ENCODE measurements around the gene HOXD4. TPM values are rescaled to one million over a fixed set of nuclear protein-coding genes. Genes with fewer than 3 reads are reported as not detected.
A peak's percentile ranks its signal among the peaks of the same experiment; 100 is the strongest.

Gene HOXD4
- total RNA-seq, 1 donor from 2014 or later: not detected

- ATAC-seq: no peak
- no peak for DNase-seq (ENCODE audit: low spot score)
These were observed 38.7 kb upstream of the HOXD4 start for GRCh38 chr2:176112375-176113302.

DNA sequence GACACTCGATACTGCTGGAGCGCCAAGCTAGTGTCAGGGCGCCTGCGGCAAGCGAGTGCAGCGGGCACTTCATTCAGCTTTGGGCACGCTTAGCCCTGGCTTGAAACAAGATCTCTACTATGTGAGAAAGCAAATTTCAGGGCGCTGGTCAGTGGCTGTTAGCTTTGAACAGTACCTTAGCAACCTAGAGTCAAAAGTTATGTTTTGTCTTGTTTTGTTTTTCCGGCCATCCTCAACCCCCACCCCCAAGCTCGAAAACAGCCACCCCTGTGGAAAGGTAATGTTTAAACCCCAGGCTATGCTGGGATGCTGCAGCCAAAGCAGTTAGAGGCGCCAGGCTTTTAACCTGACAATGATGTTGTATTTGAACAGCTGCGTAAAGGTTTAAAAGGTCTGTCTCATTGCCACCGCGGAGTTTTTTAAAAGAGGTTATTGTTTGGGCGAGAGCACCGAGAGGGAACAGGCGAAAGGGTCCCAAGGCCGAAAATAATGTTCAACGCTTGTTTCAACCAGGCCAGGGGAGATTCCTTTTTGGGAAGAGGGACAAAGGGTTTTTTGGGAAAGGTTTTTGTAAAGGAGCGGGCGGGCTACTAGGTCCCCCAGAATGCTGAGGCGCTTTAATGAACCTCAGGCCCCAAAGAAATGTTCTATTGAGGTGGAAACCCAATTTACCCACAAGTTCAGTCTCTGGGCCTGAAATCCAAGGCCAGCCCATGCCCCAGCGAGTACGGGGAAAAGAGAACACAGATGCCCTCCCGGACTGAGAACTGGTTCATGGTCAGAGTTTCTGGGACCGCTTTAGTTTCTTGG, 37.0 kb upstream of the HOXD4 start:
- DNase-seq (ENCODE audit: low spot score) (no peak), ATAC-seq (no peak)

GRCh38 chr2:176114930-176115625, 36.3 kb upstream of the HOXD4 start:
- DNase-seq (ENCODE audit: low spot score) (no peak), ATAC-seq (no peak)

- ATAC-seq: peak; percentile 24
- DNase-seq (ENCODE audit: low spot score): no peak
These were observed 35.2 kb upstream of the HOXD4 start, which contains the start of gene HOXD10 for GRCh38 chr2:176115883-176116813. TSS of gene HOXD10 (plus strand) at chr2:176116778. CDS start at chr2:176116834, 56 bp downstream.

GRCh38 chr2:176117162-176117822, 34.1 kb upstream of the HOXD4 start:
- ATAC-seq (no peak), DNase-seq (ENCODE audit: low spot score) (no peak)

- DNase-seq (ENCODE audit: low spot score): no peak
- no peak for ATAC-seq
These were observed 33.5 kb upstream of the HOXD4 start for GRCh38 chr2:176117823-176118371.

- no peak for ATAC-seq
- DNase-seq (ENCODE audit: low spot score): no peak
These were observed 32.6 kb upstream of the HOXD4 start for GRCh38 chr2:176118601-176119339.

DNA sequence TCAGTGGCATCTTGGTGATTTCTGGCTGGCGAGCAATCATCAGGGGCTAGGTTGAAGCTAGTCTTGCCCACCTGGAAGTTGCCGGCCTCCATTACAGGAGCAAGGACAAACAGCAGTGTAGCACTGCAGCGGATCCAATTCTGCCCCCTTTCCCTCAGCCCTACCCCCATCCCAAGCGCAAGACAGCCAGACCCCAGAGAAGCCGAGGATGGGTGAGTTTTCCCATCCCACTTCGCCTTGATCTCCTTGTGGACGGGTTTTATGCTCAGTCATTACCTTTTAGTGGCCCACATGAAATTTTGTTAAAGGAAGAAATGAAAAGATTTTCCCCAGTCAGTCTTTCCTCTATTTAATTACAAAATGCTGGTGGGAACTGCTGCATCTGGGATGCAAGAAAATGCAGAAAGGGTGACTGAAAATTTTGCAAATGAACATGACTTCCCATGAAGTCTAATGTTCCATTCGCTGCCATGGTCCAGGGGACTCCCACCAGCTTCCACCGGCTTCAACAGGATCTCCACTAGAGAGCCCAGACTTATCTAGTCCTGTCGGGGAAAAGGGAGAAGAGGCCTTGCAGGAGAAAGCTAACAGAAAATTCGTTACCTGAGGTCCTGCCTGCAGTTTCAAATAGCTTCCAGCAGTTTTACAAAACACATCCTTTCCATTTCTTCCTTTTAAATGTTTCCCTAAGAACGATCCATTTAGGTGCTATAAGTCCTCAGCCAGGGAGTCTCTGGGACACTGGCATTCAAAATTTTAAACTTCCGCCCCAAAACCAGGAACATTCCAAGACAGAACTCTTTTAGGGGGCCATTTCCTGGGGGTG, 30.8 kb upstream of the HOXD4 start:
- no peak for DNase-seq (ENCODE audit: low spot score)

DNA sequence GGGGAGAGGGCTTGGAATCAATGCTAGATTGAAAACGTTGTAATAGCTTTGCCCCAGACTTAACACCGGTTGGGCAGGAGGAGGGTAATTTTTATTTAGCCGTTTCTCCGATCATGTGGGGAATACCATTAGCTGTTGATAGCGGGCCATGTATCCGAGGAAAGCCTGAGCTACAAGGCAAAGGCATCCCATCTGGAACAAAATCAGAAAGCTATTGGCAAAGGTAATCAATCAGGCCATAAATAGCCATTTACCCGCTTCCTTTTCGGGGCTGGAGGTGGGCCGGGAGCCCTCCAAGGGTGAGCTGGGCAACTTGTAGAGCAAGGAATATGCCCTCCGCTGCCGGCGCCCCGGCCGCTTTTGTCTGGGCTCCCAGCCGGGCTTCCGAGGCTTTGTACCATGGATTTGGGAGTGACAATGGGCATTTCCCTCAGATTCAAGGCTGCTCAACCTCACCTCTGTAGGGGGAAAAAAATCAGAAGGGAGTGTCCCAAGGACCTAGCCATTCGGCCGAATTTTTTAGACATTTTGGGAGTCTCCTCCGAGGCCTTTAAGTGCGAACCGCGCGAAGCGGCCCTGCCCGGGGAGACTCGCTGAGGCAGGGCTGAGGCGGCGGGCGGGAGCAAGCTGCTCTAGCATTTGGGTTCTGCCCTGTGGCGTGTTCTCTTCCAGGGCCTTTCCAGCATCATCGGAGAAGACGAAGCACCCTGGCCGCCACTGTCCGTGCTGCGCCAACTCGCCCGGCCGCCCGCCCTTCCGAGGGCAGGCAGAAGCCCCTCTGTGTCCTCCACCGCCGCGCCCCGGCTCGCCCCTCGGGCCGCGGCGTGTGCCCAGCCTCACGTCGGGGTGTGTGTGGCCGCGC, 29.9 kb upstream of the HOXD4 start:
- no peak for DNase-seq (ENCODE audit: low spot score)

More for the DNA sequence above, 30.8 kb upstream of the HOXD4 start:
- ATAC-seq: no peak

DNA sequence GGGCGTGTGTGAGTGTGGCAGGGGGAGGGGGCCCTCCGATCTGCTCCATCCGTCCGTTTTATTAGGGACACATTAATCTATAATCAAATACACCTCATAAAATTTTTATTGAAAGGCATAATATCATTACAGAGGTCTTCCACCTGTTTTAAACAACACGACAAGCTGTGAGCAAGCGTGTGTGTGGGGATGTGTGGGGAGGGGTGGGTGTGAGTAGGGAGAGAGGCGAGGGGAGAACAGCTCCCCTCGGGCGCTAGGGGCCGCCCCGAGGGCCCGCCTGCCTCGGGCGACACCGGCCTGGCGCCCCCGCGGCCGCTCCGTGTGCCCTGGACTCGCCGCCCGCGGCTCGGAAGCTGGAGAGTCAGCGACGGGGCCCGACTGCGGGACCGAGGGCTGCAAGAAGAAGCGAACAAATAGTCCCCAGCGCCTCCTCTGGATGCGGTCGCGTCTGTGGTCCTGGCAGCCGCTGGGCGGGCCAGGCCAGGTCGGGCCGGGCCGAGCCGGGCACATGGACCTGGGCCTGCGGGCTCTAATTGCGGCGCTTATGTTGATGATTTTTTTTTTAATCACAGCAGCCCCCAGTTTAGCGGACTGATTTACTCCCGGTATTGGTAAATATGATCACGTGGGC, 29.2 kb upstream of the HOXD4 start:
- DNase-seq (ENCODE audit: low spot score): no peak
- no peak for ATAC-seq

More for the DNA sequence above, 29.9 kb upstream of the HOXD4 start:
- no peak for ATAC-seq

DNA sequence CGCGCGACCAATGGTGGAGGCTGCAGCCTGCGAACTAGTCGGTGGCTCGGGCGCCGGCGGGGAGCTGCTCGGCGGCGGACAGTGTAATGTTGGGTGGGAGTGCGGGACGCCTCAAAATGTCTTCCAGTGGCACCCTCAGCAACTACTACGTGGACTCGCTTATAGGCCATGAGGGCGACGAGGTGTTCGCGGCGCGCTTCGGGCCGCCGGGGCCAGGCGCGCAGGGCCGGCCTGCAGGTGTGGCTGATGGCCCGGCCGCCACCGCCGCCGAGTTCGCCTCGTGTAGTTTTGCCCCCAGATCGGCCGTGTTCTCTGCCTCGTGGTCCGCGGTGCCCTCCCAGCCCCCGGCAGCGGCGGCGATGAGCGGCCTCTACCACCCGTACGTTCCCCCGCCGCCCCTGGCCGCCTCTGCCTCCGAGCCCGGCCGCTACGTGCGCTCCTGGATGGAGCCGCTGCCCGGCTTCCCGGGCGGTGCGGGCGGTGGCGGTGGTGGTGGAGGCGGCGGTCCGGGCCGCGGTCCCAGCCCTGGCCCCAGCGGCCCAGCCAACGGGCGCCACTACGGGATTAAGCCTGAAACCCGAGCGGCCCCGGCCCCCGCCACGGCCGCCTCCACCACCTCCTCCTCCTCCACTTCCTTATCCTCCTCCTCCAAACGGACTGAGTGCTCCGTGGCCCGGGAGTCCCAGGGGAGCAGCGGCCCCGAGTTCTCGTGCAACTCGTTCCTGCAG, 28.5 kb upstream of the HOXD4 start, which contains the start of gene HOXD9:
HOXD9 (plus strand) TSS at position 37 of the 728 bp plus-strand sequence; CDS start at position 87, 50 bp downstream.
- DNase-seq (ENCODE audit: low spot score): no peak
- no peak for ATAC-seq

GRCh38 chr2:176123411-176124109, 27.8 kb upstream of the HOXD4 start:
- no peak for ATAC-seq
- DNase-seq (ENCODE audit: low spot score): no peak

DNA sequence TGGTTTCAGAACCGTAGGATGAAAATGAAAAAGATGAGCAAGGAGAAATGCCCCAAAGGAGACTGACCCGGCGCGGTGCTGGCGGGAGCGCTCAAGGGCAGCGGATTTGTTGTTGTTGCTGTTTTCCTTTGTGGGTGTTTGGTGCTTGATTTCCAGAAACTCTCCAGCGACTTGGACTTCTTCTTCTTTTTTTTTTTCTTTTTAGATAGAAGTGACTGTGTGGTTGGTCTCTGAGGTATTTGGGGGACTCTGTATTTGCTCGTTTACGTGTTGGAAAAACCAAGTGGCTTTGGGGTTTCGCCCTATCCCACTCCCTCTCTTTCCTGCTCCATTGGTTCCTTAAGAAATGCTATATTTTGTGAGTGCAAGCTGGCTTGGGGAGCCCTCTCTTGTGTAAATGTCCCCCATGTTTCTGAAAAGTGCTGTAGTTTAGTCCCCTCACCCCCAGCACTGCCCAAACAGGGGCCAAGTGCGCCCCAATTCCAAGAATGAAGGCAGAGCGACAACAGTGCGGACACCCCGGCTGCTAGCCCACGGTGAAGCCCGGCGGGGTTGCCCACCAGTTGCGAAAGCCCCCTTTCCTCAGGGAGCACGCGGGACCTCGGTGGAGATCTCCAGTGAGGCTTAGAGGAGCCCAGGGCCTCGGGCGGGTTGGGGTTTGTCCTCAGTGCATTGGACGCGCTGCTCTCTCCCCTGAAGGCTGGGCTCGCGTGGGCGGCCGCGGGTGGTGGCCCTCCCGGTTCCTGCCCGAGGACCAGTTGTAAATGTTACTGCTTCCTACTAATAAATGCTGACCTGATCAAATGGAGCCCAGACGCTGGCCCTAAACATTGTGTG, 27.0 kb upstream of the HOXD4 start:
- ATAC-seq: no peak
- DNase-seq (ENCODE audit: low spot score): no peak

Measured in left lobe of liver (tissue), 2 donors.